Measurements from ENCODE around the gene SLA2. TPM values are rescaled to one million over a fixed set of nuclear protein-coding genes. Genes with fewer than 3 reads are reported as not detected.

SLA2 gene
- total and polyA plus RNA-seq, 8 donors, result 0.87 to 1.8 (median 1.1) TPM

DNA sequence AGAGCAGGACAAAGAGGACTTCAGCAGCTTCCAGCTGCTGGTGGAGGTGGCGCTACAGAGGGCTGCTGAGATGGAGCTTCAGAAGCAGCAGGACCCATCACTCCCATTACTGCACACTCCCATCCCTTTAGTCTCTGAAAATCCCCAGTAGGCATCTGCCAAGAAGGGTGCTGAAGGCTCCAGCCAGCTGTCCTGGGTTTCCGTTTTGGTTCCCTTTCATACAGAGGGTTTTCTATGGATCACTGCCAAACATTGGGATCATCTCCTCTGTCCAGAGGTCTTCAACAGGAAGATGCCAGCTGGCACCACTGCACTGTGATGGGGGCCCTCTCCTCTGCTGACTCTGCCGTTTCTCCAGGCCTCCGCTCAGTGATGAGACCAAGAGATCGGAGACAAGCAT is 54.7 kb downstream of the SLA2 start:
- TF ChIP-seq CTCF (IDR thresholded peaks at IDR 0.05), result no peak
- Histone ChIP-seq H3K36me3 (peaks cover 0 to 20% of the 10 kb centered on the region in 2 donors), H3K4me3 (no peak overlapping the region), H3K27ac (no peak overlapping the region), H3K9me3 (no peaks in the 10 kb centered on the region), H3K27me3 (no peaks in the 10 kb centered on the region), H3K4me1 (peaks cover 0 to 18% of the 10 kb centered on the region in 2 donors)
- intact Hi-C loops (cut with DNase I), result loop anchor here in 1 of 2 donors (5.0 kb wide), 1 partner anchor 34 kb away; no protein-coding TSS in a partner anchor
- ATAC-seq (no peak), DNase-seq (no peak)

DNA sequence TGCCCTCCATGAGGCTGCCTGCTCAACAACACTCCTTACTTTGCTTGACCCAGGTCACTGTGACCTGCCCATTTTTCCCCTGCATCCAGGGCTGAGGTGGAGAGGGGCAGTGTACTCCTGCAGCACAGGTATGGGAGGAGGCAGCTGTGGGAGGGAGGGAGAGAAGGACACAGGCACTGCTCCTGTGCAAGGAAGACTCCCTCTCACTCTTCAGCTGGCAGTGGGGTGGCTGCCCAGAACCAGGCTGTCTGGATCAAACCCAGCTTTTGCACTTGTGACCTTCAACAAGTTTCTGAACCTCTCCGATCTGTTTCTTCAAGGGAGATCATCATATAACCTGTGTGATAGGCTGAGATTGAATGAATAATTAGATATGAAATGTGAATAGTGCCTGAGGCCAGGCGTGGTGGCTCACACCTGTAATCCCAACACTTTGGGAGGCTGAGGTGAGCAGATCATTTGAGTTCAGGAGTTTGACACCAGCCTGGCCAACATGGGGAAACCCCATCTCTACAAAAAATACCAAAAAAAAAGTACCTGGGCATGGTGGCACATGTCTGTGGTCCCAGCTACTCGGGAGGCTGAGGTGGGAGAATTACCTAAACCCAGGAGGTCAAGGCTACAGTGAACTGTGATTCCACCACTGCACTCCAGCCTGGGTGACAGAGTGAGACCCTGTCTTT is 58.5 kb downstream of the SLA2 start:
- Histone ChIP-seq H3K9me3 (no peaks in the 10 kb centered on the region), H3K27ac (no peak overlapping the region), H3K4me3 (no peak overlapping the region), H3K27me3 (no peaks in the 10 kb centered on the region), H3K4me1 (peaks cover 0 to 9% of the 10 kb centered on the region in 2 donors), H3K36me3 (peaks cover 0 to 27% of the 10 kb centered on the region in 2 donors)
- intact Hi-C loops (cut with DNase I), result no loop called here
- TF ChIP-seq CTCF (IDR thresholded peaks at IDR 0.05), result no peak
- ATAC-seq (no peak), DNase-seq (no peak)

GRCh38 chr20:36585410-36586125 is 60.4 kb downstream of the SLA2 start:
- DNase-seq (no peak), ATAC-seq (no peak)
- intact Hi-C loops (cut with DNase I), result no loop called here
- H3K4me3 ChIP-seq, result no peak overlapping the region
- H3K27ac ChIP-seq, result no peak overlapping the region
- no peaks in the 10 kb centered on the region for H3K9me3 ChIP-seq
- H3K4me1 ChIP-seq, result peaks cover 0 to 9% of the 10 kb centered on the region in 2 donors
- peaks cover 0 to 33% of the 10 kb centered on the region in 2 donors for H3K36me3 ChIP-seq
- TF ChIP-seq CTCF (IDR thresholded peaks at IDR 0.05), result no peak
- H3K27me3 ChIP-seq, result no peaks in the 10 kb centered on the region

DNA sequence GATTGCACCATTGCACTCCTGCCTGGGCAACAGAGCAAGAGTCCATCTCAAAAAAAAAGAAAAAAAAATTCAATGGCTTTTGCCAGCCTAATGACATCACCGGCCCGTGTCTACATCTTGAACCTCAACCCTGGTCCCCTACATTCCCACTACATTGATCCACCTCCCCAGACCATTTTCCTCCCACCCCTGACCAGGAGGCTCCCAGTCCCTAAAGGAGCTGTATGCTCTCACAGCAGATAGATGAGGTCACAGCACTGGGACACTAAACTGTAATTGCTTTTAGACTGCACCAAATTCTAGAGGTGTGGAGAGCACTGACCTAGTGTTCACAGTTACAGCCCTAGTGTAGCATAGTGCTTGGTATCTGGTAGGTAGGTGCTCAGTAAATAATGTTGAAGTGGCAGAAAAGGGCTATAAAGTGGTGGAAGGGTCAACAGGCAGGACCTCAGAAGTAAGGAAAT is 61.9 kb downstream of the SLA2 start:
- intact Hi-C loops (cut with DNase I), result no loop called here
- peaks cover 0 to 40% of the 10 kb centered on the region in 2 donors for H3K36me3 ChIP-seq

More for the DNA sequence above, 61.9 kb downstream of the SLA2 start:
- TF ChIP-seq CTCF (IDR thresholded peaks at IDR 0.05), result no peak
- no peaks in the 10 kb centered on the region for H3K9me3 ChIP-seq
- peak; percentile 75 for ATAC-seq
- no peak overlapping the region for H3K27ac ChIP-seq
- DNase-seq, result no peak
- no peak overlapping the region for H3K4me3 ChIP-seq
- H3K27me3 ChIP-seq, result no peaks in the 10 kb centered on the region
- peaks cover 0 to 9% of the 10 kb centered on the region in 2 donors for H3K4me1 ChIP-seq
